ENCODE results near the gene UNC5B.
"Not testable (repeated sequence)": the region's sequence is repeated elsewhere in the genome, so short reads cannot be mapped to it uniquely, and the experiment has no call there.

The UNC5B gene

DNA sequence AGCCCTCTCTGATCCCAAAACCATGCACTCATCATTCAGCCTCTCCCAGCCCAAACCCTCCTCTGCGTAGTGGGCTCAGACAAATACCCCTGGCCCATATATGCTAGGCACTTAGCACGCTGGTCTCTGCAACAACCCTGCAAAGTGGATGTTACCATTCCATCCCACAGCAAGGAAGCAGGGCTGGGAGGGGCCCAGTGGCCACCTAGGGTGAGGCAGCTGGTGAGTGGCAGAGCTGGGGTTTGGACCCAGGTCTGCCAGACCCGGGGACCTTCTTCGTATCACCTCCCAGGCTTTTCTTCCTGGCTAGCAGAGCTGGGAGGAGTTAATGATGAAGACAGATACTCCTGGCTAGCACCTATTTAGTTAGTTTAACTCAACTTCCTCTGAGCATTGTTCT, 73.6 kb downstream of the UNC5B start:
- DNase-seq = no peak

GRCh38 chr10:71286521-71287294, 74.3 kb downstream of the UNC5B start:
- DNase-seq = no peak

GRCh38 chr10:71287456-71287855, 75.1 kb downstream of the UNC5B start:
- DNase-seq = no peak

DNA sequence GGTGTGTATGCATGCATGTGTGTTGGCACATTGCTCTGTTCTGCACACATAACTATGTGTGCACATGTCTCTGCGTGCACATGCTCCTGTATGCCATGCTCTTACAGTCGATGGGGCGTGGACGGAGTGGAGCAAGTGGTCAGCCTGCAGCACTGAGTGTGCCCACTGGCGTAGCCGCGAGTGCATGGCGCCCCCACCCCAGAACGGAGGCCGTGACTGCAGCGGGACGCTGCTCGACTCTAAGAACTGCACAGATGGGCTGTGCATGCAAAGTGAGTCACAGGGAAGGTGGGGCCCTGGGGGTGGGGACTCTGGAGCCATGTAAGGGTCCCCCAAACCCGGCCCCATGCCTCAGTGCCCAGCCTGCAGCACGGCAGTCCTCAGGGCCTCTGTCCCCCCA, 76.1 kb downstream of the UNC5B start:
- DNase-seq = no peak

DNA sequence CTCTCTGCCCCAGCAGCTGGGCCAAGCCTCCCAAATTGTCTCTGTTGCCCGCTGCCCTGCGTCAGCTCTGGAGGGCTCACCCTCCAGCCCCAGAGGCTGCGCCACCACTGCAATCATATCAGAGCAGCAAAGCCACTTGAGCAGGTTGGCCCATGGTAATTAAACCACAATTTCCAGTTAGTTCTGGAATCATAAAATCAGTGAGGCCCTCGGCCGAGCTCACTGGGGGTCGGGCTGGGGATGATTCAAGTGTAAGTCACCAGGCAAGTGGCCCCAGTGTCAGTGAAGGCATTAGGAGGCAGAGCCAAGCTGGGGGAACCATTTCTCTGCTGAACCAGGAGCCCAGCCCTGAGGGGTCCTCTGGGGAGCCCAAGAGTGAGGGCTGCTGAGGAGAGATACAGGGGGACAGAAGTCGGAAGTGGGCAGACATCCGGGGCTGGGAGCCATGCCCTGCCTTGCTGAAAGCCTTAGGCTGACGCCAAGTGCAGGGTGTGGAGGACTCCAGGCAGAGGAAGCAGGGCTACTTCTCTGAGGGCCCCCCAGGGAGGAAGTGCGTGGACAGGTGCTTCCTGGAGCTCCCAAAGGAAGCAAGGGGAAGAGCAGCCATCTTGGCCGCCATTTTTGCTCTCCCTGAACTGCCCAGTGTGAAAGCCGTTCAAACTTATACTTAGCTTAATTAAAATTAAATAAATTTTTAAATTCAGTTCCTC, 77.2 kb downstream of the UNC5B start:
- DNase-seq = no peak

DNA sequence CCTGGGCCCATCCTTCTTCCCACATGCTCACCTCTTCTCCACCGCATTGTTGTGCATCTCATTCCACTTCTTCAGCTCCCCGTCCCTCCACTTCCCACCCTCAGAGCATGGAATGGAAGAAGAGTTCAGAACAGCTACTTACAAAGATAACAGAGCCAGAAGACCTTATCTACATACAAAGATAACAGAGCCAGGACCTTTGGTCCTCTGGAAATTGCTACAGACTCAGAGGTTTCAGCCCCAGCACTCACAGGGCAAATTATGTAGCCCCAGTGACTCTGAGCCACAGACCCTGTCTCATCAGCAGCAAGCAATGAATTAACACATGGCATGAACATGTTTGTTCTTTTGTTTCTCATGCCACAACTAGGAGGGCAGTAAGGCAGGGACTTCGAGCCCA, 78.0 kb downstream of the UNC5B start:
- no peak for DNase-seq

GRCh38 chr10:71290806-71291527, 78.6 kb downstream of the UNC5B start:
- no peak for DNase-seq

DNA sequence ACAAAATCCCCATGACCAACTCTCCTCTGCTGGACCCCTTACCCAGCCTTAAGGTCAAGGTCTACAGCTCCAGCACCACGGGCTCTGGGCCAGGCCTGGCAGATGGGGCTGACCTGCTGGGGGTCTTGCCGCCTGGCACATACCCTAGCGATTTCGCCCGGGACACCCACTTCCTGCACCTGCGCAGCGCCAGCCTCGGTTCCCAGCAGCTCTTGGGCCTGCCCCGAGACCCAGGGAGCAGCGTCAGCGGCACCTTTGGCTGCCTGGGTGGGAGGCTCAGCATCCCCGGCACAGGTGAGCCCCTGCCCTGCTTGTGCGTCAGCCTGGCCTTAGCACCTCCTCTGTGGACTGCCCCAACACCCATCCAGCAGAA, 79.1 kb downstream of the UNC5B start:
- DNase-seq = no peak

- DNase-seq = no peak
These were observed 80.5 kb downstream of the UNC5B start for GRCh38 chr10:71292624-71293445.

- no peak for DNase-seq
These were observed 81.2 kb downstream of the UNC5B start for GRCh38 chr10:71293446-71294084.

DNA sequence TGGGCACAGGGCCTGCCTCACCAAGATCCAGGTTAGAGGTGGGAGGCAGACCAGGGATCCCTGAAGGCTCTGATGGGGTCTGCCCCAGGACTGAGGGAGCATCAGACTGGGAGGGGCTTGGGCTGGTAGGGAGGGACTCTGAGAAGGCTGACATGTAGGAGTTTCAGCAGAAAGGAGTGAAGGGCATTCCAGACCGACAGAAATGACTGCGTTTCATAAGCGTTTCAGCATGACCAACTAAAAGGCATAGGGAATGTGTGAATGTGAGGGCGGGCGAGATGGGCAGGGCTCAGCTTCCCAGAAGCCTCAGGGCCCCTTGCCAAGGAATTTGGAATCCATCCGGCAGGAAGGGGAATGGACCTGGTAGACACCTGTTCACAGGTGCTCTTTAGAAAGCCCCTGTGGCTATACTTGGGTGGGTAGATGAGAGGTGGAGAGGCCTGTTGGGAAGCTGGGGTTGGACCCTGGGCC, 81.8 kb downstream of the UNC5B start:
- no peak for DNase-seq

- DNase-seq = no peak
These were observed 82.5 kb downstream of the UNC5B start for GRCh38 chr10:71294856-71295255.

GRCh38 chr10:71295641-71296040, 83.3 kb downstream of the UNC5B start:
- no peak for DNase-seq

GRCh38 chr10:71296086-71296485, 83.7 kb downstream of the UNC5B start:
- no peak for DNase-seq

DNA sequence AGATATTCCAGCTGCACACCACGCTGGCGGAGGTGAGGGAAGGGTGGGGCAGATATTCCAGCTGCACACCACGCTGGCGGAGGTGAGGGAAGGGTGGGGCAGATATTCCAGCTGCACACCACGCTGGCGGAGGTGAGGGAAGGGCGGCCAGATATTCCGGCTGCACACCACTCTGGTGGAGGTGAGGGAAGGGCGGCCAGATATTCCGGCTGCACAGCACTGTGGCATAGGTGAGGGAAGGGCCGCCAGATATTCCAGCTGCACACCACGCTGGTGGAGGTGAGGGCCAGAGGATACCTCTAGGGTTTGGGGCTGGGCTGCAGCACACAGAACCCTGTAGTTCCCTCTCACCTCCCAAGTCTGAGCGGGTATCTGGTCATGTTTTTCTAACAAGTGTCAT, 84.4 kb downstream of the UNC5B start:
- DNase-seq = not testable (repeated sequence)

GRCh38 chr10:71297343-71297742, 85.0 kb downstream of the UNC5B start:
- DNase-seq = no peak

- DNase-seq = no peak
These were observed 86.9 kb downstream of the UNC5B start for GRCh38 chr10:71299071-71299785.

DNA sequence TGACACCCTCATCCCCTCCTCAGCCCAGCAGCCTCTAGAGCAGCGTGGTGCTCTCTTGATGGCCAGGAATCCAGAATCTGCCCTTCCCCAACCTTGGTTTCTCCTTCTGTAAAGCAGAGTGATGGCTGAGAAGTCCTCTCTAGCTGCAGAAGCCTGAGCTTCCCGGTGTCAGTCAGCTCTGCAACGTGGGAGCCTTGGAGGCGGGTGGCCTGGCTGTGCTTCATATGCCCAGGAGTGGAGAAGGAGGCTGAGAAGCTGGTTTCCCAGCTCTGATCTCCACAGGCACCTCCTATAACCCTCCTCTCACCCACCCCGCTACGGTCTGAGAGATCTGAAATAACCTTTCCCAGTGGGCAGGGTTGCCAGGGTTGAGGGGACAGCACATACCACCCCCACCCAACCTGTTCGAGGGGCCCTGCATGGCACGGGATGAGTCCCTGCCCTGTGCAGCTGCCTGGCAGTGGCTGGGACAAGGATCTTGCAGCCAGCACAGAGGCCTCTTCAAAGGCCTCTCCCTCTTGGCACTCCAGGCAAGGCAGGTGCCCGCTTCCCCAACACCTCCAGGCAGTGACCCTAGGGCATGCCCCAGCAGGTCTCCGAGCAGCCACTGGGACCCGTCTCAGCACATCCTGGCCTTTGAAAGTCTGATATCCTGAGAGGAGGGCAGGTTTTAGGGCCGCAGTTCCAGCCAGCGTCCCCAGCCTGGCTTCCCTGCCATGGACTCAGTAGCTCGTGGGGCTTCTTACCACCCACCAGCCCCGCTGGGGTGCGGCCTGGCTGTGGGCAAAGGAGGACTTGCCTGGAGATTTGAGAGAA, 88.4 kb downstream of the UNC5B start:
- no peak for DNase-seq

- DNase-seq = no peak
These were observed 89.1 kb downstream of the UNC5B start for GRCh38 chr10:71301371-71301916.

- no peak for DNase-seq
These were observed 90.1 kb downstream of the UNC5B start for GRCh38 chr10:71302451-71302850.
